ENCODE measurements around the gene DNM3. TPM values are rescaled to one million over a fixed set of nuclear protein-coding genes. Genes with fewer than 3 reads are reported as not detected.

DNM3 gene
- total and polyA plus RNA-seq, 2 of the 8 experiments (the other 6 are each of a cell fraction or from before 2014, with no cell fraction given): 2.0 to 8.5 TPM

GRCh38 chr1:171858696-171859095 lies 17.4 kb downstream of the DNM3 start:
- H3K4me2 ChIP-seq (ENCODE audit: insufficient read depth in 1 of 2, low read depth in 2 of 2, low read length in 2 of 2): no peak overlapping the region
- WGBS, 2 experiments (ENCODE audit: extremely low coverage in 1 of 2, insufficient coverage in 1 of 2, insufficient read length in 1 of 2, insufficient replicate concordance in 2 of 2, low coverage in 1 of 2, low lambda C conversion rate in 2 of 2, missing lambda C conversion rate in 1 of 2): 86% methylated on average over 3 of the region's 3 CpGs; no CpG with 5 or more reads in 1 of the 2 experiments
- no peak overlapping the region for H2BK12ac ChIP-seq (ENCODE audit: low read depth, low read length)
- H3K23ac ChIP-seq (ENCODE audit: insufficient read length): no peak overlapping the region
- ChIA-PET POLR2A (ENCODE audit: partially characterized antibody) (no interaction called here), CTCF (ENCODE audit: partially characterized antibody) (interaction anchor here (1.0 to 4.3 kb wide), 4 partner anchors 10 to 71 kb away, joined by 3 to 22 read pairs (median 4); no protein-coding TSS in a partner anchor)
- H3K18ac ChIP-seq (ENCODE audit: extremely low read depth, low read length): no peak overlapping the region
- no peaks in the 10 kb centered on the region for H3K79me2 ChIP-seq (ENCODE audit: control insufficient read depth in 1 of 2, insufficient read depth in 2 of 2, low read length in 2 of 2)
- no peak overlapping the region for H2BK120ac ChIP-seq (replicated peaks; ENCODE audit: low read depth, low read length)
- no peak for DNase-seq (ENCODE audit: low read depth in 1 of 2, low spot score in 2 of 2)
- no peak overlapping the region for H4K8ac ChIP-seq (ENCODE audit: extremely low read depth, insufficient read depth, low read length)
- no peak overlapping the region for H3K56ac ChIP-seq (replicated peaks; ENCODE audit: insufficient read length, low read depth, low read length)
- H3K23me2 ChIP-seq (ENCODE audit: low read depth, low read length): no peaks in the 10 kb centered on the region
- H3K27me3 ChIP-seq (replicated peaks in 1 of 4; ENCODE audit: control insufficient read depth in 3 of 4, extremely low read depth in 1 of 4, insufficient read depth in 3 of 4, low read length in 3 of 4): no peaks in the 10 kb centered on the region
- no peak overlapping the region for H3K14ac ChIP-seq (ENCODE audit: insufficient read length)
- no peak overlapping the region for H2AK5ac ChIP-seq (ENCODE audit: low read depth, low read length)
- H2BK20ac ChIP-seq (ENCODE audit: low read length): no peak overlapping the region
- H3K9ac ChIP-seq (replicated peaks in 1 of 4; ENCODE audit: extremely low read depth in 1 of 4, low read depth in 3 of 4, low read length in 3 of 4): no peak overlapping the region
- no peak overlapping the region for H2BK15ac ChIP-seq (ENCODE audit: low read length)
- no peak overlapping the region for H2BK5ac ChIP-seq (ENCODE audit: low read depth, low read length)
- no peak overlapping the region for H2AFZ ChIP-seq (ENCODE audit: low read length)
- FAIRE-seq: no peak
- H3K36me3 ChIP-seq (ENCODE audit: control insufficient read depth in 2 of 4, insufficient read depth in 4 of 4, low read length in 3 of 4): no peaks in the 10 kb centered on the region
- H3K79me1 ChIP-seq (ENCODE audit: low read depth, low read length): no peaks in the 10 kb centered on the region
- no peak overlapping the region for H3K4me3 ChIP-seq (ENCODE audit: extremely low read depth in 1 of 4, insufficient read depth in 2 of 4, low read depth in 3 of 4, low read length in 4 of 4)
- no peak overlapping the region for H3K4ac ChIP-seq (replicated peaks; ENCODE audit: insufficient read length, low read depth, low read length)
- no peaks in the 10 kb centered on the region for H3K9me3 ChIP-seq (ENCODE audit: insufficient read depth in 2 of 2, low read depth in 1 of 2, low read length in 1 of 2)
- no peaks in the 10 kb centered on the region for H3K4me1 ChIP-seq (replicated peaks in 1 of 4; ENCODE audit: control insufficient read depth in 3 of 4, insufficient read depth in 4 of 4, low read length in 3 of 4)
- no peak overlapping the region for H4K5ac ChIP-seq (ENCODE audit: insufficient read length, low read depth, low read length)
- H3K27ac ChIP-seq (ENCODE audit: low read depth, low read length): no peak overlapping the region
- no peaks in the 10 kb centered on the region for H4K20me1 ChIP-seq (replicated peaks in 1 of 2; ENCODE audit: control insufficient read depth in 1 of 2, insufficient read depth in 2 of 2, low read length in 2 of 2)
- H4K91ac ChIP-seq (replicated peaks; ENCODE audit: insufficient read length, low read length): no peak overlapping the region
- TF ChIP-seq CTBP2 (IDR thresholded peaks at IDR 0.05; ENCODE audit: borderline replicate concordance, insufficient read depth, insufficient read length, low read length) (no peak), JUND (IDR thresholded peaks at IDR 0.05; ENCODE audit: low read length) (no peak), E2F6 (IDR thresholded peaks at IDR 0.05) (no peak), TCF12 (IDR thresholded peaks at IDR 0.05; ENCODE audit: low read depth, low read length) (no peak)

Data from H1 (cell line).